ENCODE data around the gene INSYN2B. TPM values are rescaled to one million over a fixed set of nuclear protein-coding genes. Genes with fewer than 3 reads are reported as not detected.

INSYN2B gene
- total RNA-seq, 1 experiment from 2014 or later, result 1.5 TPM

GRCh38 chr5:169832845-169833244 is 147.4 kb downstream of the INSYN2B start:
- H3K27me3 ChIP-seq (ENCODE audit: low read length), result no peaks in the 10 kb centered on the region
- TF ChIP-seq EZH2phosphoT487 (IDR thresholded peaks at IDR 0.05; ENCODE audit: borderline replicate concordance, low read length), result no peak
- TF ChIP-seq CTCF (conservative IDR thresholded peaks at IDR 0.05; ENCODE audit: low read depth, low read length), result no peak
- TF ChIP-seq EZH2 (IDR thresholded peaks at IDR 0.05; ENCODE audit: low read length, unreplicated experiment), result no peak
- intact Hi-C loops (cut with micrococcal nuclease), result no loop called here
- no peaks in the 10 kb centered on the region for H3F3A ChIP-seq (ENCODE audit: low read length, unreplicated experiment)
- H4K20me1 ChIP-seq (ENCODE audit: low read length), result no peaks in the 10 kb centered on the region
- no peaks in the 10 kb centered on the region for H3K4me1 ChIP-seq (ENCODE audit: insufficient read depth, low read length)
- H3K9me3 ChIP-seq (ENCODE audit: low read length), result no peaks in the 10 kb centered on the region
- H3K27ac ChIP-seq (ENCODE audit: low read length), result no peak overlapping the region
- H2AFZ ChIP-seq (ENCODE audit: low read length), result no peak overlapping the region
- ATAC-seq (no peak), DNase-seq (no peak)
- no peaks in the 10 kb centered on the region for H3K79me2 ChIP-seq (ENCODE audit: low read length)
- no TSS peak for BruUV-seq (replicated peaks)
- H3K36me3 ChIP-seq (ENCODE audit: low read depth, low read length), result no peaks in the 10 kb centered on the region
- ChIA-PET POLR2A (ENCODE audit: unreplicated experiment) (no interaction called here), CTCF (no interaction called here)
- no peak overlapping the region for H3K4me2 ChIP-seq (ENCODE audit: low read length)
- H3K4me3 ChIP-seq (ENCODE audit: low read length), result no peak overlapping the region
- H3K9ac ChIP-seq (ENCODE audit: low read length), result no peak overlapping the region
- H3K9me2 ChIP-seq (replicated peaks; ENCODE audit: low read length), result no peaks in the 10 kb centered on the region

GRCh38 chr5:169832304-169832703 is 148.0 kb downstream of the INSYN2B start:
- ATAC-seq (no peak), DNase-seq (no peak)
- TF ChIP-seq CTCF (conservative IDR thresholded peaks at IDR 0.05; ENCODE audit: low read depth, low read length) (no peak), EZH2phosphoT487 (IDR thresholded peaks at IDR 0.05; ENCODE audit: borderline replicate concordance, low read length) (no peak), EZH2 (IDR thresholded peaks at IDR 0.05; ENCODE audit: low read length, unreplicated experiment) (no peak)
- Histone ChIP-seq H3K4me3 (ENCODE audit: low read length) (no peak overlapping the region), H3K27ac (ENCODE audit: low read length) (no peak overlapping the region), H2AFZ (ENCODE audit: low read length) (no peak overlapping the region), H3K27me3 (ENCODE audit: low read length) (no peaks in the 10 kb centered on the region), H3K4me2 (ENCODE audit: low read length) (no peak overlapping the region), H4K20me1 (ENCODE audit: low read length) (no peaks in the 10 kb centered on the region), H3F3A (ENCODE audit: low read length, unreplicated experiment) (no peaks in the 10 kb centered on the region), H3K79me2 (ENCODE audit: low read length) (no peaks in the 10 kb centered on the region), H3K9ac (ENCODE audit: low read length) (no peak overlapping the region), H3K9me2 (replicated peaks; ENCODE audit: low read length) (no peaks in the 10 kb centered on the region), H3K9me3 (ENCODE audit: low read length) (no peaks in the 10 kb centered on the region), H3K4me1 (ENCODE audit: insufficient read depth, low read length) (no peaks in the 10 kb centered on the region), H3K36me3 (ENCODE audit: low read depth, low read length) (no peaks in the 10 kb centered on the region)
- ChIA-PET POLR2A (ENCODE audit: unreplicated experiment) (no interaction called here), CTCF (no interaction called here)
- intact Hi-C loops (cut with micrococcal nuclease), result no loop called here
- no TSS peak for BruUV-seq (replicated peaks)

GRCh38 chr5:169831331-169831730 is 149.0 kb downstream of the INSYN2B start:
- Histone ChIP-seq H3K4me3 (ENCODE audit: low read length) (no peak overlapping the region), H3K27ac (ENCODE audit: low read length) (no peak overlapping the region), H3K36me3 (ENCODE audit: low read depth, low read length) (no peaks in the 10 kb centered on the region), H3K27me3 (ENCODE audit: low read length) (no peaks in the 10 kb centered on the region), H2AFZ (ENCODE audit: low read length) (no peak overlapping the region), H3K9me3 (ENCODE audit: low read length) (no peaks in the 10 kb centered on the region), H3K4me2 (ENCODE audit: low read length) (no peak overlapping the region), H3K9me2 (replicated peaks; ENCODE audit: low read length) (no peaks in the 10 kb centered on the region), H3K9ac (ENCODE audit: low read length) (no peak overlapping the region), H3K4me1 (ENCODE audit: insufficient read depth, low read length) (no peaks in the 10 kb centered on the region), H3K79me2 (ENCODE audit: low read length) (no peaks in the 10 kb centered on the region), H4K20me1 (ENCODE audit: low read length) (no peaks in the 10 kb centered on the region), H3F3A (ENCODE audit: low read length, unreplicated experiment) (no peaks in the 10 kb centered on the region)
- CTCF ChIA-PET, result no interaction called here
- ATAC-seq, result no peak
- POLR2A ChIA-PET (ENCODE audit: unreplicated experiment), result no interaction called here
- intact Hi-C loops (cut with micrococcal nuclease), result no loop called here
- TF ChIP-seq CTCF (conservative IDR thresholded peaks at IDR 0.05; ENCODE audit: low read depth, low read length) (no peak), EZH2 (IDR thresholded peaks at IDR 0.05; ENCODE audit: low read length, unreplicated experiment) (no peak), EZH2phosphoT487 (IDR thresholded peaks at IDR 0.05; ENCODE audit: borderline replicate concordance, low read length) (no peak)
- BruUV-seq (replicated peaks), result no TSS peak
- no peak for DNase-seq
